Posterior cingulate gyrus (tissue), 11 donors: ENCODE data around the gene USP14.

Experiments used
- DNase-seq, 10 donors: peaks; one replicate each; pipeline versions ENCODE4 v3.0.0 to v3.0.0-alpha.2; 2020 to 2021; ENCODE audit warnings: mixed read lengths in 3 of 10
- intact Hi-C: fragments of 100-400 bp; cut with DNase I; formaldehyde crosslinking; loops from one replicate; pipeline ENCODE4 v1.15.1; 2023

Gene USP14

DNA sequence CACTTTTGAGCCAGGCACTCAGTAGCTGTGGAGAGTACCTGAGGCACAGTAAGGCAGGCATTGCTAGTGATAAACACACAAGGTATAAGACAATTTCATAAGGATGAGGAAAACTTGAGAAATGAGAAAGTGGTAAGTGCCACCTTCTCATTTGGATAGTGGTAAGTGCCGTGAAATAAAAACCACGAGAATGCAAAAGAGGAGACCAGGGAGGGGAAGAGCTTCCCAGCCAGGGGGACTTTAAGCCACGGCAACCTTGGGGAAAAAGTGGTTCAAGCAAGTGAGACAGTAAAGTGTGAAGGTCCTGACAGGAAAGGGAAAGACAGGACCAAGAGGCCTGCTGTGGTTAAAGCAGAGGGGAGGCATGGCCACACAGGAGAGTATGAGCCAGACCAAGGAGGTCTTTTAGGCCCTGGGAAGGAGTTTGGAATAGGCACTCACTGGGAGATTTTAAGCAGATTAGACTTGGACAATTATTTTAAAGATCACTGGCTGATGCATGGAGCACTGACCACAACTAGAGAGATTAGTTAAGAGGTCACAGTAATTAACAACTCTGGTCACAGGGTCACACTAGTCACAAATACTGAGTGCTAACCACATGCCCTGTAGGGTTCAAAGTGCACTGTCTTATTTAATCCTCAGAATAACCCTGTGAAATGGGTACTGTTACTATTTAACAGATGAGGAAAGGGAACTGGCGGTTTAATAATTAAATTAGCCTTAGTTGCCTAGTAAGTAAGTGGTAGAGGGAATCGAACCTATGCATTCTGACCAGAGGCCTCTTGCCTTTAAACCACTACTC, 59.4 kb downstream of the USP14 start:
- no peak for DNase-seq
- intact Hi-C loops = no loop called here

DNA sequence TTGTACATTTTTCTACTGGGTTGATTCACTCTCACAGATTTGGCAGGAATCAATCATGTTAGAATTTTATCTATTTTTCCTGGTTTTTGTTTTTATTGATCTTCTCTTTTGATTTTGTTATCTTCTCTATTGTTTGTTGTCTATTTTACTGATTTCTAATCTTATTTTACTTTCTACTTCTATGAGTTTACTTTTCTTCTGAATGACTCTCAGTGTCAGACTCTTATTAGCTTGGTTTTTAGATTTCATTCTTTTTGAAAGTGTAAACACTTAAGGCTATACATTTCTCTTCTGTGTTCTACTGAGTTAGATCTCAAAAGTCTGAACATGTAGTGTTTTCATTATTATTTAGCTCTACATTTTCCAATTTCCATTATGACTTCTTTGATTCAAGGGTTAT, 62.4 kb downstream of the USP14 start:
- DNase-seq = no peak
- intact Hi-C loops = no loop called here

DNA sequence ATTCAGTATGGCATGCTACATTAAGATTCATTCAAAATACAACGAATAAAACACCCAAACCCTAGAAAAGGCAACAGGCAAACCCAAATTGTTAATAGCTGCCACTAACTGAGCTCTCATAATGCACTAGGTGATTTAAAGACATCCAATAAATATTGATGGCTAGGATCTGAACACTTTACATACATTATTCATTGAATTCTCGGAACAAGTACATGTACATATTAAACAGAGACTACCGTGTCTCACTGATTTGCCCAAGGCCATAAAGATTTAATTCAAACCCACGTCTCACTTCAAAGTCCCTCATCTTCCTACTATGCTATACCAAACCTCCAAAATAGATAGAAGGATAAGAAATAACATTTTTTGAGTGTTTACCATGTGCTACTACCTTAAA, 67.4 kb downstream of the USP14 start:
- intact Hi-C loops = no loop called here
- no peak for DNase-seq

DNA sequence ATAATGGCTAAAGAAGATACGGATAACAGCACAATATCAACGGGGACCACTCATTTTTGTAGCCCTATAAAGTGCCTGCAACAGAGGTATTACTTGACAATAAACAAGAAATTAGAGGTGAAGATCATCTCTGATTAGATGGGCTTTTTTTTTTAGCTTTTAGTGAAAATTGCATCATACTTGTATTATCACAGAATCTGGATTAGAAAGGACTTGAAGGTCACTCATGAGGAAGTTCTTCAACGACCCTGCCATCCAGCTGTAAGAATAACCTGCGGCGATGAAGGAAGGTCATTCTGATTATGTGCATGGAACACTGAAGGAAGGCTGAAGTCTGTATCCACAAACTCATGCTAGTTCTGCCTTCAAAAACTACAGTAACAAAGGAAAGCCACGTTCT, 69.0 kb downstream of the USP14 start:
- no peak for DNase-seq
- intact Hi-C loops = no loop called here

DNA sequence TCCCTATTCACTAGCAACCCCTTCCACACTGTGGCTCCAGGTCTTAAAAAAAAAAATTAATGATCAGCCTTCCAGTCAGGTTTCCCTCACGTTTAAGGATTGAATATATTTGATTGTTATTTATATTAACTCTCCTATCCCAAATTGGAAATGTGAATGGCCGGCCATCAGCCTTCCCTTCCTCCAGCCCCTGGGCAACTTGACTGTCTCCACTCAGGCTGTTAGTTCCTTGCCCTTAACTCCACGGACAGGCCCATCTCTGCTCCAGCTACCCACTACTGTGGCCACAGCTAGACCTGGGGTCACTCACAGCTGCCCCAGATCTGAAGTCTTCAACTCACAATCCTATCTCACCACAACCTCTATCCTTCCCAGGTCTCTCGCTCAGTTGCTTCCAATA, 69.5 kb downstream of the USP14 start:
- intact Hi-C loops = no loop called here
- peak in 1 of 10 donors; percentile 58 for DNase-seq

DNA sequence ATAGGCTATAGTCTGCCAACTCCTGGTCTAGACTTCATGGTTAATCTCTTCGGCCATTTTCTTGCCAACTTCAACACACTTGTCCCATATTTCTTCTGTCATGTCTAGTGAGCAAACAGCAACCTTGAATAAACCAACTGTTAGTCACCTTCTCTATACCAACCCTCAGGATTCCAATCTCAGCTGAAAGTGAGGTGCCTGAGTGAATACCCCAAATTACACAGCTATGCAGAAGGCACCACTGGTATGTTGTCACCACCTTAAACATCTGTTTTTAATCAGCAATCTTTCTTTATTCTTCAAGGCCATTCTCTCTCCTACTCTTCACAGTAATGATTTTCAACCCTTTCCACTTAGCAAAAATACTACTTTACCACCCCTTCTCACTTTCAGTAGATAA, 70.2 kb downstream of the USP14 start:
- intact Hi-C loops = no loop called here
- DNase-seq = no peak

DNA sequence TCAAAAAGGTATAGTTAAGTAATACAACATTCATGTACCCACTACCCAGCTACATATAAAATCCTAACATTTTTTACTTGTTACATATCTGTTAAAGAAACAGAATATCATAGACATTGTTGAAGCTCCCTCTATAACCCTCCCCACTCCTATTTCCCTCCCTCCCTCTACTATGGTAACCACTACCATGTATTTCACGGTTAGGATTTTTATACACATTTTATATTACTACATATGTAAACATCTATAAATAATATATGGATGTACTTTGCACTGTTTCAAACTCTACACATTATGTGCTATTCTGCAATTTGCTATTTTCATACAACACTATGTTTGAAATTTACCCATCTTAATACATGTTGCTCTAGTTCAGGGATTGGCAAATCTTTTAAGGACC, 73.2 kb downstream of the USP14 start:
- DNase-seq = no peak
- intact Hi-C loops = no loop called here

DNA sequence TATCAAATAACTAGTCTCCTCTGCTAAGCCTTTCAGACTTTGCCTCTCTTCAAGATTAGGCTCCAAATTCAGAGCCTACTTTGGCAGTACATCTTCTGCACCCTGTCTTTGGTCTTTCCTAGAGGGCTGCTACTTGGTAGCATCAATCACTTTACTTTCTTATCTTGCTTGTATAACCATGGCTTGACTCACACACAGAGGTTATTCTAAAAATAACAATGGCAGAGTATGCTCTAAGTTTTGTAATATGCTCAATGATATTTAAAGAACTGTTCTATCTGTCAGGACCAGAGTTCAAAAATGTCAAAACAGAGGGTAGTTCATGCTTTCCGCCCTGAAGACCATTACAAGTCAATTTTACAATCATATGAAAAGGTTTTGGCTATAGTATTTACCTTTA, 81.8 kb downstream of the USP14 start:
- no peak for DNase-seq
- intact Hi-C loops = no loop called here

DNA sequence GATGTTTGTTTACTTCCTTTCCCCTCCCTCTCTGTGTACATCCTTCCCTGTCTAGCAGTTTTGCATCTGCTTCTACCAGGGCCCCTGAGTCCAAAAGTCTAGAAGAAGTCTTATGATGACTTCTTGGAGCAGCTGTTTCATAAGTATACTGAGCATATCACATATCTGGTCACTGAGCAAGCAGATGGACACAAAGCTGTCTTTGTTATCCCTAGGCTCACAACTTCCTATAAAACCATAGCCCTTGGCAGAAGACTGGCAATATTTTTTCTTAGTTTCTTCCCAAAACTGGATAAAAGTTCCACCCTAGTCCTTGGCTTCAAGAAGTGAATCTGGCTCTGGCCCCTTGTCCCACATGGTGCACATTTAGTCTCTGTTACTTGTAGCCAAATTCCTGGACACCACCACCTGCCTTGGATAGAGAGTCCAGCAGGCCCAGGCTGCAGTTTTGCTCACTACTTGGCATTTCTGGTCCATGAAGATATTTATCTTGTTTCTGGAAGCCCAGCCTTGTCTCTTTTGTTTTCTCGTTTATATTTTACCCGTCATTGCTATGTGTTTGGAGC, 87.0 kb downstream of the USP14 start:
- DNase-seq = no peak
- intact Hi-C loops = no loop called here

DNA sequence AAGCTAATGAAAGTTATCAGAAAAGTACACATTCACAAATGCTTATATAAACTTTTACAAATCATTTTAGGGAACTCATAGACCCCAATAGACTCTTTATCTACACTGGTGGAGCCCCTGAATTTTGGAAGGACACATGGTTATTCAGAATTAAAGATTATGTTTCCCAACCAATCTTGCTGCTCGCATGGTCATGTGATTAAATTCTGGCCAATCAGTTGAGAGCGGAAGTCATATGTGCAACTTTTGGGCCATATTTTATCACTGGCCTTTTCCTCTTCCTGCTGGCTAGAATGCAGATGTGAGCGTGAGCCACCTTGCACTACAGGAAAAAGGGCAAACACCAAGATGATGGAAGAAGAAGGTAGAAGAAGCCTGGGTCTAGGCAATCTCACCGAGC, 89.7 kb downstream of the USP14 start:
- intact Hi-C loops = no loop called here
- no peak for DNase-seq

DNA sequence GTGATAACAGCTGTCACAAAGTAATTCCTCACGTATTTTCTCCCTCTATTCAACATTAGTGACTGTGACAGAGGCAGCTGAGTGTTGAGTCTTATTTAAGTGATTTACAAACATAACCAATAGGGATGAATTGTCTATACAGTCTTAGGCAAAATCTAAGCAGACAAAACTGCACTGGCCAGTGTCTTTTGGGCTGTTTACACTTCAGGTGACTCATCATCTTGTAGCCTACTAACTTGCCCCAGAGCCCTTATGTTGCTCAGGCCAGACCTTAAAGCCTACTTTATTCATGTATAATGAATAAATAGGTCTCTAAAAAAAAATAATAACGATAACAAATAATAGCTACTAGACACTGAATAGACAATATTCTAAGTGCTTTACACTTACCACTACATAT, 92.3 kb downstream of the USP14 start:
- DNase-seq = no peak
- intact Hi-C loops = no loop called here

DNA sequence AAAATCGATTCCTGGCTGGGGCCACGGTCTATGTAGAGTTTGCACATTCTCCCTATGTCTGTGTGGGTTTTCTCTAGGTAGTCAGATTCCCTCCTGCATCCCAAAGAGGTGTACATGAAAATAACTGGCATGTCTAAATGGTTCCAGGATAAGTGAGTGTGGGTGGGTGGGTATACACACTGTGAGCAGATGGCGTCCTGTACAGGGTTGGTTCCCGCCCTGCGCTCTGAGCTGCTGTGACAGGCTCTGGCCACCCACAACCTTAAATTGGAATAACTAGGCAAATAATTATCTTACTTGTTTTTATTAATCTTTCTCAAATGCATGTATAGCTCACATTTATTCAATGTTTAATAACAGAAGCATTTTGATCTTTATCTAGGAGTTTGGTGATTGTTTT, 93.2 kb downstream of the USP14 start:
- DNase-seq = no peak
- intact Hi-C loops = no loop called here

DNA sequence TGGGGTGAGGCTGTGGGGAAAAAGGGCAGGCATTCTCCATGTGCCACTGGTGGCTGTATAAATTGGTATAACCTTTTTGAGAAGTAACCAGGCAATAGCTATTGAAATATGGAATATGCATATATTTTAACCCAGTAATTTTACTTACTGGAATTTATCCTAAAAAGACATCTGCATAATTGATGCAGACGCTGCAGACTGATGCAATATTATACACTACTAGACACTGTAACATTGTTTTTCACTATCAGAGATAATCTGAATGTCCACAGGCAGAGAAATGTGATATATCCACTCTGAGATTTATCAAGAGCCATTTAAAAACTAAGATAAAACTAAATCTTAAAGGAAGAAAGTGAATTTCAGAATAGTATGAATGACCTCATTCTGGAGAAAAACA, 94.8 kb downstream of the USP14 start:
- no peak for DNase-seq
- intact Hi-C loops = no loop called here

DNA sequence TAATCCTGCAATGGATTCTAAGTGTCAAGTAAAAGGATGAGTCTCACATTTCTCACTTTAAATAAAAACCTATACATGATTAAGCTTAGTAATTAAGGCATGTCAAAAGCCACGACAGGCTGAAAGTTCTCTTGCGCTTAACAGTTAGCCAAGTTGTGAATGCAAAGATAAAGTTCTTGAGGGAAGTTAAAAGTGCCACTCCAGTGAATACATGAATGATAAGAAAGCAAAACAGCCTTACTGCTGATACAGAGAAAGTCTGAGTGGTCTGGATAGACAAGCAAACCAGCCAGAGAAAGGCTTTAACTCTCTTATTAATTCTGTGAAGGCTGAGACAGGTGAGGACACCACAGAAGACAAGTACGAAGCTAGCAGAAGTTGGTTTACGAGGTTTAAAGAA, 96.8 kb downstream of the USP14 start:
- intact Hi-C loops = no loop called here

DNA sequence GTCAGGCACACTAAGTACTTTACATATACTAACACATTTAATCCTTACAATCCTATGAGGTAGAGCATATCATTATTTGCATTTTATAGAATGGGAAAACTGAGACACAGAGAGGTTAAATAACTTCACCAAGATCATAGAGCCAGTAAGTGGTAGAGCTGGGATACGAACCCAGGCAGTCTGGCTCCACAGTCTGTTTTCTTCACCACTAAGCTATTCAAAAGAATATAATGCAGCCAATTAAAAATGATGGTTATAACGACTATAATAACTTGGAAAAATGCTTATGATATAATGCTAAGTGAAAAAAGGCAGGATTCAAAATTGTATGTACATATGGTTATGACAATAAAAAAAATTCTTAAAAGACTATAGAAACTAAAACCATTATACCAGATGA, 102.2 kb downstream of the USP14 start:
- intact Hi-C loops = no loop called here
- DNase-seq = no peak

More for the DNA sequence above, 96.8 kb downstream of the USP14 start:
- no peak for DNase-seq

DNA sequence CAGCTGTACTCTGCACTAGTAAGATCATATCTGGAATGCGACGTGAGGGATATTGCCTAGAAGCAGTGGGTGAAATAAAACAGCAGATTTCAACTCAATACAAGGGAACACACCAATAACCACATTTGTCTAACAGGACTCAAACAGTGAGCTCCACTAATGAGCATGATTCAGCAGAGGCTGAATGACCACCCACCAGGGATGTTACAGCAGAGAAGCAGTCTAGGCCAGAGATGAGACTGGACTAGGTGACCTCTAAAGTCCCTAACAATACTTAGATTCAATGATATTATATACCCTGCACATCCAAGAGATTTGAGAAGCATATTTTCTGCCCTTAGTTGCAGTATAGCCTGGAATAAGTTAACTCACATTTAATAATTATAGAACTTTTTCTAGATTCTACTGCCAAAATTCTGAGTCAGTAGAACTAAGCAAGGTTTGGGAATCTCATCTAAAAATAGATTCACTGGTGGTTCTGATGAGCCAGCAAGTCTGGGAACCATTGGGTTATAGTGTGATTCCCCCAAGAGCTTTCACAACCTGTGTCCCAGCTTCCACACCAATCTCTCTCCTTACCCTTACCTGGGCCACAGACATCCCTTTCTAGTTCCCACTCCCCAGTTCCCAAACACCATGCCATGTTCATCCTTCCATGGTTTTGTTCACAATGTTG, 103.2 kb downstream of the USP14 start:
- intact Hi-C loops = no loop called here
- DNase-seq = no peak
